Measurements from ENCODE around the gene DRAP1.

Gene DRAP1

GRCh38 chr11:65880027-65880426 is 39.2 kb upstream of the DRAP1 start:
- 0 out of 2 replicates have a peak overlapping the region, but pooled peaks have one; percentile 22 for H3K27ac ChIP-seq
- H3K27me3 ChIP-seq = no peaks in the 10 kb centered on the region
- no peak for TF ChIP-seq Cebpa-rat (IDR thresholded peaks at IDR 0.05)
- H3K9ac ChIP-seq = no peak overlapping the region
- peaks cover 42% of the 10 kb centered on the region for H3K4me1 ChIP-seq
- peaks cover 9% of the 10 kb centered on the region for H4K20me1 ChIP-seq
- peaks cover 33% of the 10 kb centered on the region for H3K36me3 ChIP-seq
- no peaks in the 10 kb centered on the region for H3K9me3 ChIP-seq
- peak overlapping the region; percentile 61 for H3K4me2 ChIP-seq
- no peak overlapping the region for H3K4me3 ChIP-seq

- peaks cover 42% of the 10 kb centered on the region for H3K36me3 ChIP-seq
- H3K4me2 ChIP-seq = peak overlapping the region; percentile 79
- no peaks in the 10 kb centered on the region for H3K9me3 ChIP-seq
- no peak overlapping the region for H3K4me3 ChIP-seq
- peak overlapping the region; percentile 25; the same call in 1 of the 2 replicates for H3K9ac ChIP-seq
- TF ChIP-seq Cebpa-rat (IDR thresholded peaks at IDR 0.05) = no peak
- H3K27ac ChIP-seq = peak overlapping the region; percentile 13
- H4K20me1 ChIP-seq = peaks cover 9% of the 10 kb centered on the region
- peaks cover 51% of the 10 kb centered on the region for H3K4me1 ChIP-seq
- H3K27me3 ChIP-seq = no peaks in the 10 kb centered on the region
These were observed 38.3 kb upstream of the DRAP1 start for GRCh38 chr11:65880844-65881421.

- H3K27me3 ChIP-seq = no peaks in the 10 kb centered on the region
- no peak for TF ChIP-seq Cebpa-rat (IDR thresholded peaks at IDR 0.05)
- H3K27ac ChIP-seq = no peak overlapping the region; the same call in 1 of the 2 replicates
- H3K36me3 ChIP-seq = peaks cover 55% of the 10 kb centered on the region
- no peak overlapping the region for H3K9ac ChIP-seq
- H3K9me3 ChIP-seq = no peaks in the 10 kb centered on the region
- H3K4me2 ChIP-seq = peak overlapping the region; percentile 79
- H3K4me3 ChIP-seq = no peak overlapping the region
- peaks cover 65% of the 10 kb centered on the region for H3K4me1 ChIP-seq
- H4K20me1 ChIP-seq = peaks cover 14% of the 10 kb centered on the region
These were observed 36.8 kb upstream of the DRAP1 start for GRCh38 chr11:65882120-65883057.

GRCh38 chr11:65883058-65883761 is 36.0 kb upstream of the DRAP1 start:
- Histone ChIP-seq H3K4me2 (no peak overlapping the region), H3K27me3 (no peaks in the 10 kb centered on the region), H3K36me3 (peaks cover 55% of the 10 kb centered on the region), H3K4me1 (peaks cover 70% of the 10 kb centered on the region), H3K27ac (no peak overlapping the region), H3K9ac (no peak overlapping the region), H3K9me3 (no peaks in the 10 kb centered on the region), H4K20me1 (peaks cover 14% of the 10 kb centered on the region), H3K4me3 (no peak overlapping the region)
- no peak for TF ChIP-seq Cebpa-rat (IDR thresholded peaks at IDR 0.05)

GRCh38 chr11:65883786-65884715 is 35.2 kb upstream of the DRAP1 start:
- Histone ChIP-seq H3K27me3 (no peaks in the 10 kb centered on the region), H3K4me1 (peaks cover 74% of the 10 kb centered on the region), H3K27ac (no peak overlapping the region), H3K36me3 (peaks cover 55% of the 10 kb centered on the region), H3K4me2 (peak overlapping the region; percentile 66), H4K20me1 (peaks cover 14% of the 10 kb centered on the region), H3K9me3 (no peaks in the 10 kb centered on the region), H3K9ac (no peak overlapping the region), H3K4me3 (no peak overlapping the region)
- no peak for TF ChIP-seq Cebpa-rat (IDR thresholded peaks at IDR 0.05)

GRCh38 chr11:65884716-65885092 is 34.5 kb upstream of the DRAP1 start:
- H4K20me1 ChIP-seq = peaks cover 14% of the 10 kb centered on the region
- peaks cover 78% of the 10 kb centered on the region for H3K4me1 ChIP-seq
- H3K9me3 ChIP-seq = no peaks in the 10 kb centered on the region
- no peak for TF ChIP-seq Cebpa-rat (IDR thresholded peaks at IDR 0.05)
- H3K4me2 ChIP-seq = peak overlapping the region; percentile 66
- H3K27ac ChIP-seq = no peak overlapping the region
- H3K27me3 ChIP-seq = no peaks in the 10 kb centered on the region
- peaks cover 55% of the 10 kb centered on the region for H3K36me3 ChIP-seq
- H3K9ac ChIP-seq = no peak overlapping the region
- H3K4me3 ChIP-seq = no peak overlapping the region

GRCh38 chr11:65885231-65885630 is 34.0 kb upstream of the DRAP1 start:
- H3K9ac ChIP-seq = peak overlapping the region; percentile 13; the same call in 1 of the 2 replicates
- H3K4me3 ChIP-seq = no peak overlapping the region

GRCh38 chr11:65885808-65886536 is 33.3 kb upstream of the DRAP1 start:
- Histone ChIP-seq H3K9ac (peak overlapping the region; percentile 13; the same call in 1 of the 2 replicates), H3K36me3 (peaks cover 55% of the 10 kb centered on the region), H3K9me3 (no peaks in the 10 kb centered on the region), H4K20me1 (peaks cover 19% of the 10 kb centered on the region), H3K4me2 (peak overlapping the region; percentile 98), H3K4me3 (no peak overlapping the region), H3K27ac (no peak overlapping the region), H3K27me3 (no peaks in the 10 kb centered on the region), H3K4me1 (peaks cover 73% of the 10 kb centered on the region)
- no peak for TF ChIP-seq Cebpa-rat (IDR thresholded peaks at IDR 0.05)

More at GRCh38 chr11:65885231-65885630, 34.0 kb upstream of the DRAP1 start:
- no peaks in the 10 kb centered on the region for H3K27me3 ChIP-seq
- H3K4me2 ChIP-seq = peak overlapping the region; percentile 66
- peaks cover 78% of the 10 kb centered on the region for H3K4me1 ChIP-seq
- peaks cover 14% of the 10 kb centered on the region for H4K20me1 ChIP-seq
- TF ChIP-seq Cebpa-rat (IDR thresholded peaks at IDR 0.05) = no peak
- peaks cover 55% of the 10 kb centered on the region for H3K36me3 ChIP-seq
- H3K9me3 ChIP-seq = no peaks in the 10 kb centered on the region
- no peak overlapping the region for H3K27ac ChIP-seq
